GM19193 (cell line): ENCODE data around the gene DCP1A.

Source experiments
- POLR2A ChIP-seq: IDR thresholded peaks from 4 replicates; pipeline ENCODE4 v1.6.1; 2011; ENCODE audit not compliant: insufficient read depth, insufficient read length; ENCODE audit errors: extremely low read depth

The DCP1A gene

GRCh38 chr3:53287131-53287629 lies 60.2 kb downstream of the DCP1A start:
- TF ChIP-seq POLR2A = no peak

- no peak for TF ChIP-seq POLR2A
Observed at GRCh38 chr3:53286727-53287126, 60.6 kb downstream of the DCP1A start.

GRCh38 chr3:53282581-53282980 lies 64.8 kb downstream of the DCP1A start:
- TF ChIP-seq POLR2A = no peak

GRCh38 chr3:53278667-53279066 lies 68.7 kb downstream of the DCP1A start:
- no peak for TF ChIP-seq POLR2A

- no peak for TF ChIP-seq POLR2A
Observed at GRCh38 chr3:53274938-53275605, 72.3 kb downstream of the DCP1A start.

DNA sequence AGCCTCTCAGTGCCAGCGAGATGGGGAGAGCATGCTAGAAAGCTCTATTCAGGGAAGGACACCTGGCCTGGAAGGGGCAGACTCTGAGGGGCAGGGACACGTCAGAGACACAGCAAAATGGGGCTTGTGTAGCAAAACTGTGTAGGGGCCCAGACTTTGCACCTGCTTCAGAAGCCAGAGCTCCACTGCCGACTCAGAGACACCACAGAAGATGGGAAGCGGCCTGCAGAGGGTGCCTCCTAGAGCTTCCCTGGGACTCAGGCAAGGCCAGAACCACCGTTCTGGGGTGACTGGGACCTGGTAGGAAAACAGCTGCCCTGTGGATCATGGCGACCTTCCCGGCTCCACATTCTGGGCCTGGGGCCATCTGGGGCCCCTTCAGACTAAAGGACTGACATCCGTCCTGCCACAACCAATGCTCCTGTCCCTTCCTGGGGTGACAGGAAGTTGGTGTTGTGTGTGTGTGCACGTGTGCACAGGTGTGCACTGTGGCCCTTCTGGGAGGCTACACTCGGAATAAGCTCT lies 74.1 kb downstream of the DCP1A start:
- TF ChIP-seq POLR2A = no peak

DNA sequence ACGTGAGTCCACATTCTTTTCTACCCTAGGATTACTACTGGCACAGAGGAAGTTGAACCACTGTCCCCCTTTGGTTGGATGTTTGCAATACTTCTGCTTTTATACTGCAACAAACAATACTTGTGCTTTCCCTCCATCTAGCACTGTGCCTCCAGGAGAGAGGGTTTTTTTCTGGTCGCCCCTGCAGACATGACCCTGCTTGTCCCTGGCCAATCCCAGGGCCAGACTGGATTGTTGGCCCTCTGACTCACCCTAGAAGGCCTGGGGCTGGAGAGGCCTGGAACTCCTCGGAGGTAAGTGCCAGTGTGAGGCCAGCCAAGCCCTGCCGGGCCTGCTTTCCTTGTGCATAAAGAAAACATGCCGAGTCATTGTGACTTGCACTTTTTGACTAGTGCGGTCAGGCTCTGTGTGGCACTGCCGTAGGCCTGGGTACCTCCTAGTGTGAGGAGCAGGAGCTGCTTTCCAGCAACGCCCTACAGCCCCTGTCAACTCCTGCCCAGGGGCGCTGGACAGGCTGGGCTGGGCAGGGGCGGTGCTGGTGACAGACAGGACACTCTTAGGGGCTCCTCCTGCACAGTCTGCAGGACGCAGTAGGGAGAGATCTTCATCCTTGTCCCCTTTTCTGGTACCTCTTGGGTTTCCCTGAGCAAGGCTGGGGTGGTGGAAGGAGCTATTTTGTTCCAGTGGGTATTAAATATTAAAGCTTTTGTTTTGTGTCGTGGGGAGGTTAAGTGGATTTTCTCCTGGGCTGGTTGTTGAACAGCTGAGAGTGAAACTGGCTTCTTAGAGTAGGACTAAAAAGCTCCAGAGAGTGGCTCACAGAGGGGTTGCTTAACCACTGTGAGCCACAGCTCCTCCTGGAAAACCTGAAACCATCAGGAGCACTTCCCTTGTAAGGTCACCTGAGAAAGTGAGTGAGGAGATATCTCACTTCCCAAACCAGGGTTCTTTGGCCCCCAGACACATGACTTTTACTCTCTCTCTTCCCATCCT lies 77.2 kb downstream of the DCP1A start:
- TF ChIP-seq POLR2A = peak; percentile 47

- TF ChIP-seq POLR2A = no peak
Observed at GRCh38 chr3:53267766-53268165, 79.6 kb downstream of the DCP1A start.

- TF ChIP-seq POLR2A = no peak
Observed at GRCh38 chr3:53264718-53265117, 82.6 kb downstream of the DCP1A start.

DNA sequence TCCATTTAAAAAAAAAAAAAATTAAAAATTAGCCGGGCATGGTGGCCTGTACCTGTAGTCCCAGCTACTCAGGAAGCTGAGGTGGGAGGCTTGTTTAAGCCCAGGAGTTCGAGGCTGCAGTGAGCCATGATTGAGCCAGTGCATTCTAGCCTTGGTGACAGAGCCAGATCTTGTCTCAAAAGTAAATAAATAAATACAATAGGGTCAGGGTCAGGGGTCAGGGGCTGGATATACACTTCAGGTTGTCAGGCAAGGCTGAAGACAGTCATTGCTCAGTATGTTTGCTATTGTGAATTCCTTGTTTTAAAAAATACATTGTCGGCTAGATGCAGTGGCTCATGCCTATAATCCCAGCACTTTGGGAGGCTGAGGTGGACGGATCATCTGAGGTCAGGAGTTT lies 83.4 kb downstream of the DCP1A start:
- TF ChIP-seq POLR2A = no peak

GRCh38 chr3:53261712-53262111 lies 85.6 kb downstream of the DCP1A start:
- TF ChIP-seq POLR2A = no peak

GRCh38 chr3:53260286-53260785 lies 87.0 kb downstream of the DCP1A start:
- TF ChIP-seq POLR2A = no peak

- no peak for TF ChIP-seq POLR2A
Observed at GRCh38 chr3:53259427-53260259, 87.7 kb downstream of the DCP1A start.

DNA sequence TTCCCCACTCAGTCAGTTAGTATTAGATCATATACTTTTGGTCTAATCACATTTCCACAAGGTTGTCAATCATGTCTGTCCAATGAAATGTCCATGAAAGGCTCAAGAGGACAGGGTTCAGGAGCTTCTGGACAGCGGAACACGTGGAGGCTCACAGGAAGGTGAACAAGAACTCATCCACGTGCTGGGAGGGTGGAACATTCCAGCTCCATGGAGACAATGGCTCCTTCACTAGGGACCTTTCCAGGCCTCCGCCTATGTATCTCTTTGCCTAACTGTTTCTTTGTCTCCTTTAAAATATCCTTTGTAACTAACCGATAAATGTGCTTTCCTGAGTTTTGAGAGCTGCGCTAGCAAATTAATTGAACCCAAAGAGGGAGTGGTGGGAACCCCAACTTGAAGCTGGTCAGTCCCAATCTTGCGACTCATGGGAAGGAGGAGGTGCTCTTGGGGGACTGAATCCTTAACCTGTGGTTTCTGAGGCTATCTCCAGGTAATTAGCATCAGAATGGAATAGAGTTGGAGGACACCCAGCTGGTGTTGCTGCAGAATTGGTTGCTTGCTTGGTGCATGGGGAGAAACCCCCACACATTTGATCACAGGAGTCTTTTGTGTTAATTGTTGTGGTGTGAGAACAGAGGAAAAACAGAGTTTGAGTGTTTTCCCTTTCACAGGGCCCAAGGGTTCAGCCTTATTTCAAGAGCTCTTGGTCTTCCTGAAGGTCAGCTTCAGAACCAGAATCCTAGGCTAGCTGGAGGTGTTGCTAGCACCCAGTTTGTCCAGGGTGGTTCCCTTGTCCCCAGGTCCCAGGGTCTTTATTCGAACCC lies 88.5 kb downstream of the DCP1A start:
- TF ChIP-seq POLR2A = no peak

DNA sequence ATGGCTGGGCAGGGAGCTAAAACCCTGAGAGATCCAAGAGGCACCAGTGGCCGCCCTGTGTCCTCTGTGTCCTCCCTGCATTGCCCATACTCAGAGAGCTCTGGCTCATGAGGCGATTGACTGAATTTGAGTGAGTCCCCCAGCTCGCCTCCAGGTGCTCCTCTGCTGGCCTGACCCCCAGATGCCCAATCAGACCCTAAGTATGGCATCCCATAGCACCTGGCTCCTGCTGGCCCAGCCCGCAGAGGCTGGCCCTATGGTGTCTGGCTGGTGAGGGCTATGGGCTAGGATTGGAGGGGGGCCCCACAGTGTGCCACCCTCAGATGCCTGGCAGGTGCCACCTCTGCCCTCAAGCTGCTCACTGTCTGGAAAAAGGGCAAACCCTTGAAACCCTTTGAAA lies 89.9 kb downstream of the DCP1A start:
- TF ChIP-seq POLR2A = no peak

DNA sequence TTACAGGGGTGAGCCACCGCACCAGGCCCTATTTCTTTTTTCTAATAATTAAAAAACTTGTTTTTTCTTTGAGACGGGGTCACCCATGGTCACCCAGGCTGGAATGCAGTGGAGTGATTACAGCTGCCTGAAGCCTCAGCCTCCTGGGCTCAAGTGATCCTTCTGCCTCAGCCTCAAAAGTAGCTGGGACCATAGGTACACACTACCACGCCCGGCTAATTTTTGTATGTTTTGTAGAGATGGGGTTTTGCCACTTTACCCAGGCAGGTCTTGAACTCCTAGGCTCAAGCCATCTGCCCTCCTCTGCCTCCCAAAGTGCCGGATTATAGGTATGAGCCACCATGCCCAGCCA lies 90.7 kb downstream of the DCP1A start:
- TF ChIP-seq POLR2A = no peak
